HG03108 (cell line): ENCODE results near the gene NFIA.

Experiments
- ATAC-seq: cut with Tn5 transposase; IDR thresholded peaks from one replicate; pipeline ENCODE4 v1.9.1; 2021; ENCODE audit warnings: moderate library complexity; ENCODE audit not compliant: unreplicated experiment

Gene NFIA

DNA sequence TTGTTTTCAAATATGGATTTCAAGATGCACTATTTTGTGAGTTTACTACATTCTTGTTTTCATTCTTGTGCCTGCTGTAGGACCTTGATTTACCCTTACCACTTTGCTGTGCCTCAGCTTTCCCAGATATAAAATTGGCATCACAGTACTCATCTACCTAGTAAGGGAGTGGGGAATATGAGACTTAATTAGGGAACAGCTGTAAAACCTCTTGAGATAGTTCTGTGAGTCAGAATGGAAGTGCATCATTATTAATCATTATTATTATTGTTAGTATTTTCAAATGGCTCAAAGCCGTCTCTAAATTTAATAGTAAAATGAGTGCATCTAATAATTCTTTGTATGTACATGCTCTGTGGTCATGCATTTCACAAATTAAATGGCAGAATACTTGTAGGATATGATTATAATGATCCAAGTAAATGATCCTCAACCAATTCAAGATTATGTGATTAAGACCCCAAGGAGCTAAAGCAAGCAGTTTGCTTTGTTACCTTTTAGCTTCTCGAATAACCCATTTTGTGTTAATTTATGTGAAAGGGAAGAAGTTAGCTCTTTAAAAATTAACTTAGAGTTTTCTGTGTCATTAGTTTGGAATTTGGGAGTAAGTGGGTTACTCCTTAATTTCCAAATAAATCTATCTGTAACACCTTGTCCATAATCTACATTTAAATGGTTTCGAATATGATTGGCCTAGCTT lies 155.4 kb downstream of the NFIA start:
- no peak for ATAC-seq

DNA sequence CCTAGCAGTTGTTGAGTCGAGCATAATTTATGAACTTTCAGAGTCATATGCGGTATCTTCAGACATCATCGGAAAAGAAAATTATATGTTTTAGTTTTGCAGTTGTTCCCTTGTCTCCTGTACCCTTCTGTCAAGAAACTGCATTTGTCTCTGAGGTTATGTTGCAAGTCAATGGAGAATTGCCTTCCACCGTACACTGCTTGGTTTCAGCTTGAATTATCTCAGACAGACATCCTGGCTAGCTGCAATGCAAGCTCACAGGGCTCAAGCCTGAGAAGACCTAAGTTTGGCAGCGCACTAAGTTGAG lies 156.0 kb downstream of the NFIA start:
- no peak for ATAC-seq

DNA sequence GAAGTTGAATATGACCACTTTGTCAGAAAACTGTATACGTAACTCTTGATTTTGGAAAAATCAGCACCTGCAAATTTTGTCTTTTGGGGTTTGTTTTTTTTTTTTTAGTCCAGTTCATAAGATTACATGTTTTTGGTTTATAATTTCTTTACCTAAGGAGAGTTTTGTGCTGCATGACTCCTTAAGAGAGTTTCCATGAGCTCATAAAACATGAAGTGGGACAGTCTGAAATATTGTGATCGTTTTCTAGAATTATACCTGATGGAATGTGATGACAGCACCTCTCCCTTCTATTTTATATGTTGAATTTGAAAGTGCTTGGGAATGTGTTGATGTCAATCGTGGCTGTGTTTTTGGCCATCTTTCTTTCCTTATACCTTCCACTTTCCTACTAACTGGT lies 158.5 kb downstream of the NFIA start:
- ATAC-seq, result no peak

GRCh38 chr1:61241411-61241838 lies 159.1 kb downstream of the NFIA start:
- ATAC-seq, result no peak

GRCh38 chr1:61241973-61242381 lies 159.6 kb downstream of the NFIA start:
- no peak for ATAC-seq

- ATAC-seq, result no peak
Observed at GRCh38 chr1:61244114-61244513, 161.8 kb downstream of the NFIA start.

DNA sequence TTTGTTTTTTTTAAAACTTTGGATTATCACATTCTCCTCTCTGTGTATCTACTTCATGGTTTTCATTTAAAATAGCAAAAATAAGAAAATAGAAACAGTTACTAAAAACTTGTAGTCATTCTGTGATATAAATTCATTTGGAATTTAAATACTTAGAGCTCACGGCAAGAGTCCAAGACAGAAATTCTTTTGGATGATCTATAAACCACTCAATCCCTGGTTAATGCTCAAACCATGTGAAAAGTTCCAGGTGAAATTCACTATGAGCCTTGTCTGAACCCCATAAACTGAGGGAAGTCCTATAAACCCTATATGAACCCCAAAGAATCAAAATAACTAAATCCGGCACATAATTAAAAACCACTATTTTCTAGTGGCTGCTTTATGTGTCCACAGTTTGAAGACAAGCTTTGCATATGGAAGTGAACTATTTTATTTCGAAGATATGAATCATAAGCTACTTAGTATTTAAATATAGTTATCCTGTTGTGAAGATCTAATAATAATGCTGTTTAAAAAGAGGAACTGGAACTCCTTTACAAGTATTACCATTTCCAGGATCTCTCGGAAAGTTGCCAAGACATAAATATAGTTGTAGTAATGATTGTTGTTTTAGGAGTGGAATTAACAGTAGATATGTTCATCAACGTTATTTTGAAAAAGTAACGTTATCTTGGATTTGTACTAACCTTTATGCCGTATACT lies 163.5 kb downstream of the NFIA start:
- ATAC-seq, result no peak

- ATAC-seq, result no peak
Observed at GRCh38 chr1:61247051-61247825, 164.9 kb downstream of the NFIA start.

- ATAC-seq, result no peak
Observed at GRCh38 chr1:61247881-61248752, 165.8 kb downstream of the NFIA start.

- no peak for ATAC-seq
Observed at GRCh38 chr1:61250933-61251332, 168.6 kb downstream of the NFIA start.

DNA sequence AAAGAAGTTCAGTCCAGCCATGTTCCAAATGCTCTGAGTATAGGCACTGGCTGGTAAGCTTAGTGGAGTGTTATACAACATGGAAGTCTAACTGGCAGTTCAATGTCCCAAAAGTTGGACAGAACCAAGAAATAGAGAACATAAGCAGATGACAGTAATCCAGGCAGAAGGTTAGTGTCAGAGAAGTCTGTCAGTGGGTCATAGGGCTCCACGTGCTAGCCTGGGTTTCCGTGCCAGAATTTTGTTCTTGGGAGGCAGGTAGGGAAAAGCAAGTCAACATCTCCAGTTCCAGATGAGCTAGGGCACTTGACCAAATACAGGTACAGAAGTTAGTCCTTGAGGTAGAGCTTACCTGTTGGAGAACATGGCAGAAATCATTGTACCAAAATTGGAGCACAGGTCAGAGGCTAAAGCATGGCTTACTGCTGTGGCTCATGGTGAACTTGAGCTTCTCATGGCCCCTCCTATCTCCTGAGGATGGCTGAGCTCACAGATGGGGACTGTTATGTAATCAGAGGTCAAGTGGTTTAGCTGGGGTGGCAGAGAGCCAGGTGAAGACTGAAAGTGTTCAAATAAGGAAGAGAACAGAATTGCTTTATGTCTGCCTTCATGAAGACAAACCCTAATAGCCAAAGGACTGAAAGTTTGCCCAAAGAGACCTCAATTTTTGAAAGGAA lies 170.8 kb downstream of the NFIA start:
- ATAC-seq, result no peak

DNA sequence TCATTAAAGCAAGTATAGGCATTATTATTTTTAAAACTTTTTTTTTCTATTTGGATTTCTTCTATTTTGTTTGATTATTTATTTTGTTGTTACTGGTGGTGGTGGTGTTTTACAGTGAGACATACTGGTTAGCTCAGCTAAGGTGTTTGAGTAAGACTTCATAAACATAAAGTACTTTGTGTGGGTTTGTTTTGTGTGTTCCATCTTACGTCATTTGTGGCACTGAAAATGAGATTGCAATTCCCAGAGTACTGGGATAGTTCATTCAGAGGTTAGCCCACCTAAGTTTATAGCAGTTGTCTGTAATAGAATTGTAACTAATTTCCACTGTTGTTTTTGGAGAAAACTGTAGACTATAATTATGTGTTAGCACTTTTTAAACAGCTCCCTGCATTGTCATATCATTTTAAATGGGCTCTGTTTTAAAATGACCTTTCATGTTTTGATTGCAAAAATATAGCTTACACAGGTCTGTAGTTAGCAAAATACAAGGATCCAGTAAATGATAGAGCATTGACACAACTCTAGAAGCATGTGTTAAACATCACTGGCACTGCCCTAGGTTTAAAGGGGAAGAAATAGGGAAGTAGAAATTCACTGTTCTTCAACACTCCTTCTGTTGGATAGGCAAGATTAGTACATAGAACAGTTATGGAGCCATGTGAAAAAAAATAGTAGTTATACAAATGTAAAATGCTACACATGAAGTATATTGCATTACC lies 171.7 kb downstream of the NFIA start:
- no peak for ATAC-seq

- ATAC-seq, result no peak
Observed at GRCh38 chr1:61254634-61255357, 172.4 kb downstream of the NFIA start.

GRCh38 chr1:61255358-61255703 lies 173.0 kb downstream of the NFIA start:
- no peak for ATAC-seq

DNA sequence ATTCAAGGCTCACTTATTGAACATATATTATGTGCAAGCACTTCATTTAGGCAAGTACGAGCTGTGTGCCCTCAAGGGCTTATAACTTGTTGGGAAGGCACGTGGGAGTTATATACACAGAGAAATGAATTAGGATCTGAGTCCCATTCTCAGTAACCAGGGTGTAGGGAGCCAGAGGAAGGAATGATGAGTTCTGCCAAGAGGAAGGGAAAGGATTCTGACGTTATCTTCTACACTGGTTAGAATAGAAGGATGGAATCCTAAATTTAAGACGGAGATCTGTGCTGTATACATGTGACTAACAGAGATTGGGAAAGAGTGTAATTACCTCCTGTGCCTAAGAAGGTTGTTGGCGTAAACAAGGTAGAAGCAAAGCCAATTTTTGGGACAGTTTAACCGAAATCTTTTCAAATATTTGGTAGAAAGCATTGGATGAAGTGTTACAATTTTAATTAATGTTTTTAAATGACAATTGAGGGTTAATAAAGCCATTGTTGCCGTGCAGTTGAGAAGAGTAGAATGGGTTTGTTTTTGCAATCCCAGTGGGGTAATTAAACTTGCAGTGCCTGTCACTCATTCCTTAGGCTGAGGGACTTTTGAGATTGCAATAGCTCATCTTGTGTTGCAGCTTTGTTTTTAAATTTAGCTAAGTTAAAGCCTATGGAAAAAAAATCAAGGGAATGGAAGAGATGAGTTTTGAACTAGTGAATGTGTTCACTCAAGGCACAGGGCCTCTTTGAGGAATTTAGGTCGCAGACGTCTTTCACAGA lies 177.2 kb downstream of the NFIA start:
- ATAC-seq, result no peak

DNA sequence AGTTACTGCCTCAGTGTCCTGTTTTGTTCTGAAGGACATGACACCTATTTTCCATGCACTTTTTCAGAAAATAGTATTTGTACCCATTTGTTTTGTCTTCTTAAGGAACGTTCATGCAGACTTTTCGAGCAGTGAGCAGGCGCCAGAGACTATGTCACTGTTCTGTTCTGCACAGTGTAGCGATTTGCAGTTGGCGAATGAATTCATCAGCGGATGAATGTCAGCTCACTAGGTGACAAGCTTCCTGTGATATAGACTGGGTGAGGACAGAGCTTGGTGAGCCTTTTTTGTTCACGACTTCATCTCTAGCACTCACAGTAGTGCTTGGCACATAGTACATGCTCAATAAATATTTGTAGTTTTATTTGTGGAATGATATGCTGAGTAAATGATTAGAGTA lies 177.8 kb downstream of the NFIA start:
- ATAC-seq, result no peak

GRCh38 chr1:61261595-61261994 lies 179.2 kb downstream of the NFIA start:
- no peak for ATAC-seq
